ENCODE results near the gene ZNF358. TPM values are rescaled to one million over a fixed set of nuclear protein-coding genes. Genes with fewer than 3 reads are reported as not detected.

The ZNF358 gene
- total RNA-seq, 1 donor from 2014 or later, result 5.2 TPM

GRCh38 chr19:7488736-7489353, 27.1 kb upstream of the ZNF358 start, which contains the start of gene PEX11G:
PEX11G (minus strand) TSS chr19:7489035; CDS start chr19:7489010, 25 bp downstream.
- intact Hi-C loops (cut with micrococcal nuclease), result loop anchor here (2.0 kb wide), 1 partner anchor 46 kb away; the partner anchor contains the start of gene PNPLA6

- intact Hi-C loops (cut with micrococcal nuclease), result loop anchor here (2.0 kb wide), 1 partner anchor 45 kb away; the partner anchor contains the start of gene PNPLA6
Observed at GRCh38 chr19:7489609-7490044, 26.3 kb upstream of the ZNF358 start.

GRCh38 chr19:7492142-7492541, 23.8 kb upstream of the ZNF358 start:
- intact Hi-C loops (cut with micrococcal nuclease), result no loop called here

GRCh38 chr19:7492558-7492957, 23.3 kb upstream of the ZNF358 start:
- intact Hi-C loops (cut with micrococcal nuclease), result no loop called here

- intact Hi-C loops (cut with micrococcal nuclease), result no loop called here
Observed at GRCh38 chr19:7494416-7495098, 21.3 kb upstream of the ZNF358 start.

GRCh38 chr19:7497292-7497691, 18.6 kb upstream of the ZNF358 start:
- intact Hi-C loops (cut with micrococcal nuclease), result no loop called here

- intact Hi-C loops (cut with micrococcal nuclease), result no loop called here
Observed at GRCh38 chr19:7500811-7501450, 15.0 kb upstream of the ZNF358 start.

GRCh38 chr19:7502552-7502951, 13.4 kb upstream of the ZNF358 start:
- intact Hi-C loops (cut with micrococcal nuclease), result no loop called here

- intact Hi-C loops (cut with micrococcal nuclease), result no loop called here
Observed at GRCh38 chr19:7504684-7505083, 11.2 kb upstream of the ZNF358 start.

GRCh38 chr19:7505288-7505681, 10.6 kb upstream of the ZNF358 start:
- intact Hi-C loops (cut with micrococcal nuclease), result no loop called here

GRCh38 chr19:7505682-7506384, 10.1 kb upstream of the ZNF358 start:
- intact Hi-C loops (cut with micrococcal nuclease), result no loop called here

- intact Hi-C loops (cut with micrococcal nuclease), result no loop called here
Observed at GRCh38 chr19:7506385-7507328, 9.2 kb upstream of the ZNF358 start.

GRCh38 chr19:7507884-7508283, 8.0 kb upstream of the ZNF358 start:
- intact Hi-C loops (cut with micrococcal nuclease), result no loop called here

GRCh38 chr19:7509625-7510024, 6.3 kb upstream of the ZNF358 start:
- intact Hi-C loops (cut with micrococcal nuclease), result no loop called here

GRCh38 chr19:7512400-7512851, 3.5 kb upstream of the ZNF358 start:
- intact Hi-C loops (cut with micrococcal nuclease), result no loop called here

- intact Hi-C loops (cut with micrococcal nuclease), result no loop called here
Observed at GRCh38 chr19:7513809-7514642, 1.9 kb upstream of the ZNF358 start.

- intact Hi-C loops (cut with micrococcal nuclease), result no loop called here
Observed at GRCh38 chr19:7515110-7515644, 726 bp upstream of the ZNF358 start.

- intact Hi-C loops (cut with micrococcal nuclease), result no loop called here
Observed at GRCh38 chr19:7516333-7516732, 430 bp downstream of the ZNF358 start.

- intact Hi-C loops (cut with micrococcal nuclease), result no loop called here
Observed at GRCh38 chr19:7516878-7517277, 975 bp downstream of the ZNF358 start.

Measured in T-helper 2 cell treated with Interferon-gamma antibody and Interleukin-4, amounts not matched to agents 100 ng/mL and 5 ng/mL, for 36 hours (primary cell).